Nucleus accumbens (tissue), 56 donors: ENCODE results near the gene CGNL1.

Experiments
- DNase-seq, 56 donors: peaks; one replicate each; lab custom pipeline; 2025; lab: John Stamatoyannopoulos, UW

CGNL1 gene, protein sequence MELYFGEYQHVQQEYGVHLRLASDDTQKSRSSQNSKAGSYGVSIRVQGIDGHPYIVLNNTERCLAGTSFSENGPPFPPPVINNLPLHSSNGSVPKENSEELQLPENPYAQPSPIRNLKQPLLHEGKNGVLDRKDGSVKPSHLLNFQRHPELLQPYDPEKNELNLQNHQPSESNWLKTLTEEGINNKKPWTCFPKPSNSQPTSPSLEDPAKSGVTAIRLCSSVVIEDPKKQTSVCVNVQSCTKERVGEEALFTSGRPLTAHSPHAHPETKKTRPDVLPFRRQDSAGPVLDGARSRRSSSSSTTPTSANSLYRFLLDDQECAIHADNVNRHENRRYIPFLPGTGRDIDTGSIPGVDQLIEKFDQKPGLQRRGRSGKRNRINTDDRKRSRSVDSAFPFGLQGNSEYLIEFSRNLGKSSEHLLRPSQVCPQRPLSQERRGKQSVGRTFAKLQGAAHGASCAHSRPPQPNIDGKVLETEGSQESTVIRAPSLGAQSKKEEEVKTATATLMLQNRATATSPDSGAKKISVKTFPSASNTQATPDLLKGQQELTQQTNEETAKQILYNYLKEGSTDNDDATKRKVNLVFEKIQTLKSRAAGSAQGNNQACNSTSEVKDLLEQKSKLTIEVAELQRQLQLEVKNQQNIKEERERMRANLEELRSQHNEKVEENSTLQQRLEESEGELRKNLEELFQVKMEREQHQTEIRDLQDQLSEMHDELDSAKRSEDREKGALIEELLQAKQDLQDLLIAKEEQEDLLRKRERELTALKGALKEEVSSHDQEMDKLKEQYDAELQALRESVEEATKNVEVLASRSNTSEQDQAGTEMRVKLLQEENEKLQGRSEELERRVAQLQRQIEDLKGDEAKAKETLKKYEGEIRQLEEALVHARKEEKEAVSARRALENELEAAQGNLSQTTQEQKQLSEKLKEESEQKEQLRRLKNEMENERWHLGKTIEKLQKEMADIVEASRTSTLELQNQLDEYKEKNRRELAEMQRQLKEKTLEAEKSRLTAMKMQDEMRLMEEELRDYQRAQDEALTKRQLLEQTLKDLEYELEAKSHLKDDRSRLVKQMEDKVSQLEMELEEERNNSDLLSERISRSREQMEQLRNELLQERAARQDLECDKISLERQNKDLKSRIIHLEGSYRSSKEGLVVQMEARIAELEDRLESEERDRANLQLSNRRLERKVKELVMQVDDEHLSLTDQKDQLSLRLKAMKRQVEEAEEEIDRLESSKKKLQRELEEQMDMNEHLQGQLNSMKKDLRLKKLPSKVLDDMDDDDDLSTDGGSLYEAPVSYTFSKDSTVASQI

GRCh38 chr15:57375827-57376695 lies at the start of gene CGNL1:
CGNL1 (plus strand) TSS chr15:57376505; CDS start chr15:57438000, 61,495 bp downstream.
- DNase-seq, result peak in 10 of 56 donors; percentile 5 to 56 (median 14)

DNA sequence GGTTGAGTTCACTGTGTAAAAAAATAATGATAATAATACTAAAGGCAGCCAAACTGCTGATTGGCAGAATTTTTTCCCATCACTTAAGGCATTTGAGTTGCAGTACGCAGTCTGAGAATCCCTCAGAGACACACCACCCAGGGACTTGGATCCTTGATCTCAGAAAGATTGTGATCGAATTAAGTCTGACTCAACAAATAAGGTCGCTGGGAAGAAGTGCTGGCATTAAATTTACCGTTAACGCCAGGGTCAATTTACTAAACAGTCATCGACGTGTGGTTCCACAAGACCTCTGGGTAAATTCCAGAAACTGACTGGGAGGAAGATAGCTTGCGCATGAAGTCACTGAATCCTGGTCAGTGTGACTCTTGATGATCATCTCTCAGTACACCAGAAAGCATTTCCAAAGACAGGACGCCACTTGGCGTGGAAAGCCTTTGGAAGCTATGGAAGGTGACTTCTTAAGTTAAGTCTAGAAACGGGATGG lies 48.3 kb upstream of the CGNL1 start:
- DNase-seq, result no peak

DNA sequence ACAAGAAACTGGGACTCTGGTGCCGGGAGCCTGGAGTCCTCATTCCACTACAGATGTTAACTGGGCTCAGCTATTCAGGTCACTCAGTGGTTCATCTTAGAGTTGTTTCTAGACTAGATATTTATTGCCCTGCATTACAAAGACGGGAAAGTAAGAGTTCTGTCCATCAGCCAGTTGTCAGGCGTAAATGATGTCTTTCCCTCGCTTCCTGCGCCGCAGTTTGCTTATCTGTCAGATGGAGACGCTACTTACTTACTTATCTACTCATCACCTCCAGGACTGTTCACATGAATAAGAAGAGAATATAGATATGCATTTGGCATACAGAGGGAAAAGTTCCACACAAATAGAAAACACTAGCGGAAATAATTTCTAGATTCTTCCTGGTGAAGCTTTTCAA lies 47.8 kb upstream of the CGNL1 start:
- DNase-seq, result no peak

- DNase-seq, result no peak
Measured at GRCh38 chr15:57328897-57329296, 47.4 kb upstream of the CGNL1 start.

- DNase-seq, result no peak
Measured at GRCh38 chr15:57329582-57330367, 46.5 kb upstream of the CGNL1 start.

DNA sequence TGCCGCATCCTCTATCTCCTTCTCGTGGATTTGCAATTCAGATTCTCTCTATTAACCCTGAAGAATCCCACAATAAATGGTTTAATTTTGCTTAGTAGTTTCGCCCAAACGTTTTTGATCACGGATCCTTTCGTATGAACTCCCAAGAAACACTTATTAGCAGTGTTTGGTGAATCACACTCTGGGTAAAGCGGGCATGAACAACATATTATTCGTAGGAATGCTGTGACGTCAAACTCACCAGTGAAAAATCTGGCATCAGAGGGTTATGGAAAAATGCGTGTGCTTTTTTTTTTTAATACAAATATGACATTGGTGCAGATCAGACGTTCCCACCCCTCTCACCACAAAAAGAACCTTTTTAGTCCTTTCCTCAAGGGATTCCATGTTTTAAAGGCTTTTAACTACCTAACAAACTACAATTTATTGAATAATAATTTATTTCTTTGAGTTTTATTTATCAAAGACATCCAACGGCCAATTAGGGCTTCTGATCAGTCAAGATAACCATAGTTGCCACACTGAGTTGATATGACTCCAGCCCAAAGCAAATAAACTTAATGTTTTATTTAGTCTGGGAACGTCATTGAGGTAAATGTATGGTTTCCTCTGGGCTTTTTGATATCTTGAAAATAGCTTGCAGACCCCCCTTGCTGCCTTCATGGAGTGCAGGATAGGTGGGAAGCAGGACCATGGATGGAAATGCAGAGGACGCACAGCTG lies 45.5 kb upstream of the CGNL1 start:
- DNase-seq, result no peak

- DNase-seq, result no peak
Measured at GRCh38 chr15:57332326-57332725, 44.0 kb upstream of the CGNL1 start.

DNA sequence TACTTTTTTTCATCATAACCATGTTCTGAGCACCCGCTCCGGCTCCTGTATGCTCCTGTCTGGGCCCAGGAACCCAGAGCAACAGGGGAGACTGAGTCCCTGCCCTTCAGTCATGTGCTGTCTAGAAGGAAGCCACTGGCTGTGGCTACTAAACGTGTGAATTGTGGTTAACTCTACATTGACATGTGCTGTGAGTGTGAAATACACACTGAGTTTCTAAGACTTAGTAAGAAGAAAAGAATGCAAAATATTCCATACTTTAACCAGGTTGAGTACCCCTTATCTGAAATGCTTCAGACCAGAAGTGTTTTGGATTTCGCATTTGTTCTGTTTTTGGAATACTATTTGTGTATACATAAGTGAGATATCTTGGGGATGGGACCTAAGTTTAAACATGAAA lies 42.8 kb upstream of the CGNL1 start:
- DNase-seq, result no peak

DNA sequence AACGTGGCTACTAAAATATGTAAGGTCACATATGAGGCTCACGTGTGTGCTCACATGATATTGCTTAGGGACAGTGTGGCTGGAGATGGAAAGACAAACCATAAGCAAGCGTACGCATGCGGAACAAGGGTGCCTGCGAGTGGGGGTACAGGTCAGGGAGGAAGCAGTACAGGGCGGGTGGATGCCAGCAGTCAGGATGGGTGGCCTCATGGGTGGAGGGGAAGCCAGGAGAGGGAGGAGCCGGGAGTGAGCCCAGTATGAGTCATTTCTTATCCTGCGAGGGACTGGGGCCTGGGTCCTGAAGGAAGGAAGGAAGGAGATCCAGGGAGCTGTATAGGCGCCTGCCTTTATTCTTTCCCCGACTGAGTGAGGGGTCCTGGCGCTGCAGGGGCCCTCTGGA lies 42.0 kb upstream of the CGNL1 start:
- DNase-seq, result no peak

DNA sequence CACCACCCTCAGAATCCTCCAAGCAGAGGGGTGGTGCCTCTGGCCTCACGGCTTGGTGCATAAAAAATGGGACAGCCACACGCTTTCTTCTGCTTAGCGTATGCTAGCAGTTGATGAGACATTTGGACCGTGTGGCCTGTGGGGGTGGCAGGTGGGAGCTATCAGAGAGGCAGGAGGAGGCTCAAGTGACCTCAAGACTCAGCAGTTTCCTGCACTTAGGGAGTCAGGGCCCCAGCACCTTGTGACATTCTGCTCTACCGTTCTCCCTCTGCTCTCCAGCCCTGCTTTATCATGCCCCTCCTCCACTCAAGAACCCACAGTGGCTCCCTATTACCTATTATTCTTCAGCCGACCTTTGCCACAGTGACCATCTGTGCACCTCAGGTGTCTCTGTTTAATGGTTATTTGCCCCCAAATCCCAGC lies 41.0 kb upstream of the CGNL1 start:
- no peak for DNase-seq

DNA sequence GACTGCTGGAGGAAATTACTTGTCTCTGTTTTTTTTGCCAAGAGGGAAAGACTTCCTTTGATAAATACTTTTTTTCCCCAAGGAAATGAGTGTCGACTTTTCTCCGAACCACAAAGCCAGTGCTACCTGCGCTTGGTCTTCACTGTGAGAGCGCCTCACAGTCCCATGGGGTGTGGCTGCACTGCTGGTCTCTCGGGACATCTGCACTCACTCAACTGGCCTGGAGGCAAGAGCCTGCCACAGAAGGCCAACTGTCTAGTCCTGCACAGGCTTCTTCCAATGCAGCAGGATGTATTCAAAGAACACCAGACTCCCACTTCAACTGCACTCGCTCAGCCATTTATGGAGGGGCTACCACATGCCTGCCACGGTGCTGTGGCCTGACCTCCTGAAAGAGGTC lies 40.6 kb upstream of the CGNL1 start:
- DNase-seq, result no peak

DNA sequence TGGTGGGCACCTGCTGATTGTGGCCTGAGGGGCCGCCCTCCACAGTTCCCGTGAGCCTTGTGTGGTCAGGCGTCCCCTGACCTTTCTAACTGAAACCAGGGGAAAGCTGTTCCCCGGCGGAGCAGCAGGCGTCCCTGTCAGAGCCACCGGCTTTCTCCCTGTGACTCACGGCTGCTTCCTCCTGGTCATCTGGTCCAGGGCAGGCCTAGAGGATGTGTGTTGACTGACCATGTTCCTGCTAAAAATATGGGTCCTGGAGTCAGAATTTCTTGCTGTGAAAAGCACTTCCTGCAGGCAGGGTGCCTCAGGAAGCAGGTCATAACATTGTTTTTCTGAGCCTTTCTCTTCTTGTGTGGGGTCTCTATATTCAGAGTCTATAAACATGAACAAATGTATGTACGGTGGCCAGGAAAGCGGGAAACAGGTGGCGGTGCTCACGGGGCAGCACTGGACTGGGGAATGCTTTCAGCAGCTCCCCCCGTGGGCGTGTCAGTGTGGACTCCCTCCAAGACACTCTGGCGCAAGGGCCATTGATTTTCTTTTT lies 38.4 kb upstream of the CGNL1 start:
- DNase-seq, result no peak

GRCh38 chr15:57339321-57339720 lies 37.0 kb upstream of the CGNL1 start:
- no peak for DNase-seq

DNA sequence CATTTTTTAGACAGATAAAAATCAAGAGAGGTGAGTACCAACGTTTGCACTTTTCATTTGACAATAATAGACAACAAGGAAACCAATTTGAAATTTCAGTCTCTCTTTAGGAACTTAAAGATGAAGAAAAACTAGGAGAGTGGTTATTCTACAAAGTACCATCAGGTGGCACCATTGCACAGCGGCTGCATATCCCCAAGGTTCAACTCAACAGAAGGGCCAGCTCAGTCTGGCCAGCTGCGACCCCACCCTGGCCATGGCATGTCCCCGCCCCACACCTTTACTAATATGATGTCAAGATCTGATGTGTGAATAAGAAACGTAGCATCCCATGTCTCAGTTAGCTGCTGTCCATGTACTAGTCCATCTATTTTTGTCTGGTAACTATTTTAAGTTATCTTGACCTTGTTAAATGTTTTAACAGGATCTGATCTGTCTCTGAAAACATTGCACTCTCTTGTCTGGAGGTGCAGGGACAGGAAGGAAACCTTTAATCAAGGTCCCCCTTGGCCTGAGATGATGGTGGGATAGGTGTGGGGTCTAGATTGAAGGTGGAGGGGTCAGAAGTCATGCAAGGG lies 35.5 kb upstream of the CGNL1 start:
- DNase-seq, result peak in 42 of 56 donors; percentile 4 to 66 (median 18)

DNA sequence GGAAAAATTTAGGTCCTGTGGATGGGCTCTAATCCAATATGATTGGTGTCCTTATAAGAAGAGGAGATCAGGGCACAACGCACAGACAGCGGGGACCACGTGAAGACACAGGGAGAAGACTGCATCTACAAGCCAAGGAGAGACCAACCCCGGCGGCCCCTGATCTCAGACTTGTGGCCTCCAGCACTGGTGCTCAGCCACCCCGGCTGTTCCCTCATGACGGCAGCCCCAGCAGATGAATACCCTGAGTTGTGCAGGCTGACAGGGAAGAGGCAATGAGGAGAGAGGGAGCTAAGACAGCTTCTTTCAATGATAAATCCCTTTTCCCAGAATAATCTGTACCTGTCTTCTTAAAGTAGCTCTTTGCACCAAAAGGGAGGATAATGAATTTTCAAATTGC lies 33.3 kb upstream of the CGNL1 start:
- DNase-seq, result no peak

DNA sequence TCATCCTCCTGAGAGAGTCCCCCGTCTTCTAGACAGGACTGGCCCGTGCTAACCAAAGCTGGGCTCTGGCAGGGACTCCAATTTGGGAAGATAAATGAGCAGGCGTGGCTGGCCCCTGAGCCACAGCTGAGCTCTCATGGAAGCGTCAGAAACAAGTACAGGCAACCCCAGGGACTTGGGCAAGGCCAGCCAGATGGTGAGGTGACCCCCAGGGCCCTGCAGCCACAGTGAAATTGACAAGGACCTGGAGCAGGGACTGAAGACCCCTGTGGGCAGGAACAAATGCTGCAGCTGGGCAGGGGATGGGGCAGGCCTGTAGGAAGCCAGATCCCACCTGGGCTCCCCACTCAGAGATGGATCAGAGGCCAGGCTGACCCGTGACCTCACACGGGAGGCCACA lies 32.8 kb upstream of the CGNL1 start:
- no peak for DNase-seq

DNA sequence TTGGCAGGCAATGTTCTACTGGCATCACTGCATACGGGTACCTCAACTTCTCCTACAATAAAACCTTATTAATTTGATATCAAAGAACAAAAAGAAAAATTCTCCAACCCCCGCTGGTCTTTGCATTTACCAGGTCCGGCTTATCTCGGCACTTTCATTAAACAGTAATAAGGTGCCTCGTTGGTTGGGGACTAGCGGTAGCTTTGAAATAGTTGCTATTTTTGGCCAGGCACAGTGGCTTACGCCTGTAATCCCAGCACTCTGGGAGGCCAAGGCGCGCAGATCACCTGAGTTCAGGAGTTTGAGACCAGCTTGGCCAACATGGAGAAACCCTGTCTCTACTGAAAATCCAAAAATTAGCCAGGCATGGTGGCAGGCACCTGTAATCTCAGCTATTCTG lies 32.0 kb upstream of the CGNL1 start:
- no peak for DNase-seq
